Stimulated activated CD4-positive, alpha-beta T cell treated with anti-CD3 and anti-CD28 coated beads, TNF-alpha, amount 100 ng/mL, for 48 hours (primary cell): Measurements from ENCODE around the gene COL23A1.

Experiments
- DNase-seq, 3 donors: peaks; one replicate each; pipeline ENCODE4 v3.0.0-alpha.2; 2020; ENCODE audit warnings: low read depth in 3 of 3

Gene COL23A1

GRCh38 chr5:178360222-178360925 lies 229.8 kb downstream of the COL23A1 start:
- no peak for DNase-seq

DNA sequence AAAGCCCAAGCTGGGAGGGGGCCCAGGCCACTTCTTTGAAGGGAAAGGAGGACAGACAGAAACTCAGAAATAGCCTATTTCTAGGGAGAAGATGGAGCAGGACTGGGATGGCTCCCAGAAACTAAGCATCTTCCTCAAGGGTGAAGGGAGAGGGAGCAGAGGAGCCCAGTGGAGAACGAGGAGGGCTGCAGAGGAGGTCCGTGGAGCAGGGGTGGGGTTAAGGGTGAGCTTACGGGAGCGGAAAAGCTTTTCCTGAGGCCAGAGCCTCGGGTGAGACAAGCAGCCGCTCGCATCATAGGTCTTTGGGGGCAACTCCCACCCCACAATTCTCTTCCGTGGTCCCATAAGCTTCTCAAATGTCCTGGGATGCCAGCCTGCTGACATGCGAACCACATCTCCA lies 230.5 kb downstream of the COL23A1 start:
- DNase-seq = no peak

- DNase-seq = no peak
These were observed 232.5 kb downstream of the COL23A1 start for GRCh38 chr5:178357678-178358077.

DNA sequence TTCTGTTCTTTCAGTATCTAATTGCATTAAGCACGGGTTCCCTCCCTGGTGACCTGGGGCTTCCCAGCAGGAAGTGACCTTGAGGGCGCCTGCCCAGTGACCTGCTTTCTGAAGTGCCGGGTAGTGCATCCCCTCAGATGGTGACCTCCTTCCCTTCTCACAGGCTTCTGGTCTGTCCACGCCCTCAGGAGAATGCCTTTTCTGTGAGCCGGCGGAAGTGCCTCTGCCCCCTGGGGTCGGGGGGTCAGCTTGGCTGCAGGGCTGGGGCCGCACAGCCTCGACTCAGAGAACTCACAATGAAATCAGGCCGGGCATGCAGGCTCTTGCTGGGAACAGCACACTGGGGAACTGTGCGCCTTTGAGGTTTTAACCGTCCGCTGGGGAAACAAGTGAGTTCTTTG lies 233.1 kb downstream of the COL23A1 start:
- DNase-seq = no peak

DNA sequence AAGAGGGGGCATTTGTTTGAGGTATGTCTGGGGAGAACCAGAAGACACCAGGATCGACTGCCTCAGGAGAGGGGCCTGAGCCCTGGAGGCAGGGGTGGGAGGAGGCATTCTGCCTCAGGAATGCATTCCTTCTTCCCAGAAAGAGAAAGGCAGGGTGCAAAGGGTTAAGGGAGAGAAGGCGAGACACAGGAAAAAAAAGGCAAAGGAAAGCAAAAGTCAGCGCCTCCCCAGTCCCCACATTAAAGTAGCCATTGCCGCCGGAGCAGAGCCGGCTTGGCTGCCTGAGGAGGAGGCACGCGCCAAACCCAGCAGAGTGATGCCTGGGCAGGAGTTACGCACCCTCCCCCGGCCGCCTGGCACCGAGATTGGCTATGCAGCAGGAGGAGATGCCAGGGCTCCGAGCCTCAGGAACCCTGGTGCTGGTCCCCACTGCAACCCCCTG lies 233.7 kb downstream of the COL23A1 start:
- no peak for DNase-seq

GRCh38 chr5:178355671-178356070 lies 234.5 kb downstream of the COL23A1 start:
- DNase-seq = no peak

DNA sequence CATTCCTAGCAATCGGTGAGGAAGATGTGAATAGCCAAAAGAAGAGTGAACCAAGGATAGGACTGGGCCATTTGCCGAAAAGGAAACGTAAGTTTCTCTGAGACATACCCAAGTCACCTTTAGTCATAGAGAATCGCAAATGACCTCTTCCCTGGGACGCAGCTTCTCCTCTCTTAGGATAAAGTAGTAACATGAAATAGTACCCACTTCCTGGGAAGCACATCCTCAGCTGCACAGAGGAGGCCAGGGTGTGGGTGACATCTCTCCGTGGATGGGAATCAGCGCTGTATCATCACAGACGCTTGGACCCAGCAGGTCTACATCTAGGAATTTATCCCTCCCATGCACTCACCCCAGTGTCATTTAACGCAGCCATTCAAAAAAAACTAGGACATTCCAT lies 236.7 kb downstream of the COL23A1 start:
- DNase-seq = no peak

DNA sequence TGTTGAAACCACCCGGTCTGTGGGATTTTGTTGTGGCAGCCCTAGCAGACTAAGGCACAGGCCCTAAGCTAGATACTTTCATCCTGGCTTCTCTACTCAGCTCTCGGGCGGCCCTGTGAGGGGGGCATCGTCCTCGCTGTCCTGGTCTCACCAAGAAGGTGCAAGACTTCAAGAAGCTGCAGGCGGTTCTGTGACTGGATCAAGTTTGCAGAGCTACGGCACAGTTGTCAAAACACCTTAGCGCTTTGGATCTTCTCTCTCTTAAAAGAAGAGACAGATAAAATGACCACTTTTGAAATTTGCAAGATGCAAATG lies 238.2 kb downstream of the COL23A1 start:
- DNase-seq = no peak

DNA sequence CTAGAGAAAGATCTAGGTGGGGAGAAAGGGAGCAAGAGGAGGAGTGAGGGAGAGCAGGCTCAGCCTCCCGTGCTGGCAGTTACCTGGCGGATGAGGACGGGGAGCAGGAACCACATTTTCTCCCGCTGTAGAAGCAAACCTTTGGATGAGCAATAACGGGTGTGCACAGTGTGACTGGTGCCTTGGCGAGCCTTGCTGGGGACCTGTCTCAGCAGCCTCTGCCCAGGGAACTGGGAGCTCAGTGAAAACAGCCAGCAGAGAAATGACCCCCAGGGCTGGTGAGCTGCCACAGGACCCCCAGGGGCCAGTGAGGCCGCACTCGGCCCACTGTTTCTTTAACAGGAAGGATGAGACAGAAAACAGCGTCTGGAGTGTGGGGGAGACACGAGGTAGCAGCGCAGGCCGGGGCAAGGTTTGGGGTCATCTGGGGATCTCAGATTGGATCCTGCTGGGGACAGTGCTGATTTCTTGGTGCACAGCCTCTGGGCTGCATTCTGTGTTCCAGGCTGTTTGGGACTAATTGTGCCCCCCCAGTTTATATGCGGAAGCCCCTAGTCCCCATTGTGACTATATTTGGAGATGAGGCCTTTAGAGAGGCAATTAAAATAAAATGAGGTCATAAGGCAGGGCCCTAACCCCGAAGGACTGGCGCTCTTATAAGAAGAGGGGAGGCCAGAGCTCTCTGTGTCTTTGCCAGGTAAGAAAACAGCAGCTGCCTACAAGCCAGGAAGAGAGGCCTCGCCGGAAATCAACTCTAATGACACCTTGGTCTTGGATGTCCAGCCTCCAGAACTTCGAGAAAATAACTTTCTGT lies 238.8 kb downstream of the COL23A1 start:
- no peak for DNase-seq

DNA sequence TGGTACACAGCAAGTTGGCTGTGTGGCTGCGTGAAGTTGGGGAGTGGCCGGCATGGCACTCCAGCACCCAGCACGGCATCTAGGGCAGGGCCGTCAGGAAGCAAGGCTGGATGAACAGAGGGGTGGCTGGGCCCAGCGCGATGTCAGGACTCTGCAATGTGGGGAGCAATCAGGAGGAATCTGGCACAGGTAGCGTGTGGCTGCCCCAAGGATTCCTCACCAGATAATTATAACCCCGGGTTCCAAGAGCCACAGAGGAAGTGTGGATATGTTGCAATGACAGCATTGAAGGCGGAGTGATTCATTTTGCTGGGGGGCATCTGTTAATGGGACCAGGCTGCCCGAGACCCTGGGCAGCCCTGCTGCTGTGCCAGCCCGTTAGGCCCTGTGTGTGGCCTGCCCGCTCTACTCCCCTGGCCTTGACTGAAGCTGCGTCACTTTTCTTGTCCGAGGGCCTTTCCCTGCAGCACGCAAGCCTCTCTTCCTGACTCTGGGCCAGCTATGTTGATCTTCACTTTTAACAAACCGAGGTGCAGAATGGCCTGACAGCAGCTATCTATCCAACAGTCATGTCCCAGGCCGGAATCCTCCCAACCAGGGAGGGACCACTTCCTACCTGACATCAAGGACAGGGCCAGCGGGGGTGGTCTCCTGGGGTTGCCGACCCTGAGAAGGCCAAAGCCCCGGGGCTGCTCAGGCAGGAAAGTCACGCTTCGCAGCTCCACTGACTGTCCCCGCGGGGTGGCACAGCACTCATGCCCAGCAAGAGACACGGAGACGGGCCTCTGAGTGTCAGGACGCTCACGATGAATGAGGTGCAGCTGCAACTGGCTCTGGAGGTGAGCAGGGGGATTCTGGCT lies 239.6 kb downstream of the COL23A1 start:
- DNase-seq = no peak

- DNase-seq = no peak
These were observed 240.4 kb downstream of the COL23A1 start for GRCh38 chr5:178349625-178350353.

DNA sequence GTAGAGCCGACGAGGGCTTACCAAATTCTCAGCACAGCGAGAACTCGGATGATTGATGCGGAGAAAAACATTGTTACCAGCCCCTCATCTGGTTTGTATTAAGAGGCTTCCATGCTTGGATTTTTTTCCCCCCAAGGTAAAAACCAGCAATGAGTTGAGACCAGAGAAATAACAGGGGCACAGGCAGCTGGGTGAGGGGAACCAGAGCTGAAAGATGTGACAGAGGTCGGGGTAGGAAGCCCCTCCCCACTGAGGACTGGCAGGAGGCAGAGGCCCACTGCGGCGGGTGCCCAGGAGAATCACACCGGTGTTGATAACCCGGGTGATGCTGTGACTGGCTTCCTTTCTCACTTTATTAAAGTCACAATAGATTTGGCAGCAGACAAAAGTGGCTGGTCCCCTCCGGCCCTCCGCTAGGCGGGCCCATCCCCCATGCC lies 241.1 kb downstream of the COL23A1 start:
- no peak for DNase-seq

- no peak for DNase-seq
These were observed 241.7 kb downstream of the COL23A1 start for GRCh38 chr5:178348356-178349074.

DNA sequence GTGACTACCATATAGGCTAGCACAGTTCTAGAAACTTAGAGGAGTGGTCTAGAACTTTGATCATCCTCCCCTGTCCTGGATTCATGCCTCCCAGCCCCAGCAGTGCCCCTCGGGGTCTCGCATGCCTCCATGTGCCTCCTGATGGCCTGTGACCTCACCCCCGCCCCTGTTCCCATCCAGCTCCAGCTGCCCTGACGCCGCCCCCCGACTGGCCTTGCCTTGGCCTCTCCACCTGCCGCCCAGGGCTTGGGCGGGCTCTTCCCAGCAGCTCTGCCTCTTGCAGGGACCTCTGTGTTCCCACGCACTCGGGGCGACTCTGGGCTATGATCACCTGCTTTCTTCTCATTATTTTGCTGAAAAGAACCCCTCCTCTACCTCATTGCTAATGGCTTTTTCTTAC lies 242.2 kb downstream of the COL23A1 start:
- no peak for DNase-seq

GRCh38 chr5:178346607-178347334 lies 243.4 kb downstream of the COL23A1 start:
- DNase-seq = no peak

- DNase-seq = no peak
These were observed 246.9 kb downstream of the COL23A1 start for GRCh38 chr5:178343306-178343705.

DNA sequence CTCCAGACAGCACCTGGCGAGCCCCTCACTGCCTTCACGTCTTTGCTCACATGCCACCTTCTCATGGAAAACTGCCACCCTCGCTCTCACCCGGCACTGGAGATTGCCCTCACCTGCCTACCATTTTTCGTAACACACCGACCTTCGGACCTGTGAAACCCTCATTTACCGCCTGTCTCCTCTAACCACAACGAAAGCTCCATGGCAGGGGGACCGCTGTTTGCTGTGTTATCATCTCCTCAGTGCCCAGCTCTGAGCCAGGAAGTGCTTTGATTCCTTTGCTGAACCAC lies 248.4 kb downstream of the COL23A1 start:
- DNase-seq = no peak

DNA sequence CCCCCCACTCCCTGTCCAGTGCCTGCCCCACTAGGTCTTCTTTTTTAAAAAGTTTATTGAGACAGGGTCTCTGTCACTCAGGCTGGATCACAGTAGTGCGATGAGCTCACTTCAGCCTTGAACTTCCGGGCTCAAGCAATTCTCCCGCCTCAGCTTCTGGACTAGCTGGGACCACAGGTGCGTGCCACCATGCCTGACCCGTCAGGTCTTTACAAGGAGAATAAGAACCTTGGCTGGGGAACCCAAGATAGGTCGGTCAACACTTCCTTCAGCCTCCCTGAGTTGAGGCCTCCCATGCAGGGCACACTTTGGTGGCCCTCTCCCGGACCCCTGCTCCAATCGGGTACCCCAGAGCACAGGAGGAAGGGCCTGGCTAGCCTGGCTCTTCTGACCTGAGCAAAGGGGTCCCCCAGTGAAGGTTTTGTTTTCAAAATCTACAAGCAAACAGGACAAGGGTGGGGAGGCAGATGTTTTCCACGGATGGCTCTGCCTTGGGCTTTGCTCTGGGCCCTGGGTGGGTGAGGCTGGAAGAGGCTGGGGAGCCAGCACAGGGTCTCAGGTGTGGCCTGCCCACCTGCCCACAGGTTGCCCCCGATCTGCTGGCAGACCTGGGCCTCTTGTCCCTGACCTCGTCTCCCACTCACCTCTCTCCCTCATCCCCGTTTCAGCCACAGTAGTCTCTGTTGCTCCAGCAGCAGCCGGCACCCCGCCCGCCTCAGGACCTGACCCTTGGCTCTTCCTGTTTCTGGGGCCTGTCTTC lies 248.9 kb downstream of the COL23A1 start:
- DNase-seq = no peak

DNA sequence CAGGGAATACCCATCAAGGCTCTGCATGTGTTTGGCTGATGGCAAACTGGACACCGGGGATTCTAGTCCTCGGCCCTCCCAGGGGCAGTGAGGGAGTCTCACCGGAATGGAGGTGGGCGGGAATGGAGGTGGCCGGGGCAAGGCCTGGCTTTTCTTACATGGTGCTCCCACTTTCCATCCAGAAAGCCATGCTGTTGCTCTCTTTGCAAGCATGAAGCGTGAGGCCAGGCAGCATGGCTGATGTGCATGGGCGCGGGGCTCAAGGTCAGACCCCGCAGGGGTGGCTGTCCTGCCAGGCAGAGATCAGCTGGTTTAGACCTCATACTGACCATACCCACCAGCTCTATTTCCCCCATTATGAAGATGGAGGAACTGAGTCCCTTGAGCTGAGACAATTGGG lies 249.6 kb downstream of the COL23A1 start:
- no peak for DNase-seq

- DNase-seq = no peak
These were observed 250.0 kb downstream of the COL23A1 start for GRCh38 chr5:178340187-178340586.
